GM21576 (cell line): ENCODE results near the gene XG.

Source experiments
- ATAC-seq: cut with Tn5 transposase; IDR thresholded peaks from one replicate; pipeline ENCODE4 v1.9.1; 2021; ENCODE audit warnings: mild to moderate bottlenecking, moderate library complexity; ENCODE audit not compliant: unreplicated experiment

The XG gene

GRCh38 chrX:2812161-2812907 is 60.5 kb downstream of the XG start:
- peak; percentile 81 for ATAC-seq

GRCh38 chrX:2817036-2817435 is 65.2 kb downstream of the XG start:
- ATAC-seq = no peak

GRCh38 chrX:2819345-2820135 is 67.7 kb downstream of the XG start:
- no peak for ATAC-seq

- no peak for ATAC-seq
Observed at GRCh38 chrX:2820136-2820771, 68.4 kb downstream of the XG start.

- ATAC-seq = no peak
Observed at GRCh38 chrX:2823795-2824386, 72.1 kb downstream of the XG start.

- ATAC-seq = no peak
Observed at GRCh38 chrX:2824886-2825285, 73.0 kb downstream of the XG start.

GRCh38 chrX:2828344-2828958 is 76.6 kb downstream of the XG start, which contains the start of gene GYG2:
Gene GYG2, plus strand, starts transcription at chrX:2828930. Its CDS starts 1,259 bp downstream, at chrX:2830189.
- ATAC-seq = no peak

- ATAC-seq = no peak
Observed at GRCh38 chrX:2828959-2829411, 77.1 kb downstream of the XG start.

GRCh38 chrX:2829469-2830246 is 77.8 kb downstream of the XG start:
- no peak for ATAC-seq

- ATAC-seq = no peak
Observed at GRCh38 chrX:2831471-2832228, 79.8 kb downstream of the XG start.

GRCh38 chrX:2837961-2838360 is 86.1 kb downstream of the XG start:
- ATAC-seq = no peak

GRCh38 chrX:2840961-2841360 is 89.1 kb downstream of the XG start:
- ATAC-seq = no peak

GRCh38 chrX:2841537-2841936 is 89.7 kb downstream of the XG start:
- ATAC-seq = no peak

- no peak for ATAC-seq
Observed at GRCh38 chrX:2846992-2847391, 95.2 kb downstream of the XG start.

- no peak for ATAC-seq
Observed at GRCh38 chrX:2848871-2849301, 97.0 kb downstream of the XG start.

GRCh38 chrX:2854918-2855317 is 103.1 kb downstream of the XG start:
- no peak for ATAC-seq

- no peak for ATAC-seq
Observed at GRCh38 chrX:2855761-2856160, 103.9 kb downstream of the XG start.

- ATAC-seq = no peak
Observed at GRCh38 chrX:2857566-2857965, 105.7 kb downstream of the XG start.

GRCh38 chrX:2859197-2859797 is 107.5 kb downstream of the XG start:
- no peak for ATAC-seq
